K562 (cell line): ENCODE measurements around the gene PPP1CA. TPM values are rescaled to one million over a fixed set of nuclear protein-coding genes. Genes with fewer than 3 reads are reported as not detected.

Experiments
- ATAC-seq: fragments of 200-7000 bp; cut with Tn5 transposase; 3 replicates; pipeline ENCODE4 v1.9.1; 2020; ENCODE audit warnings: moderate library complexity
- BruUV-seq: library from RNA; stranded (reverse); fragments of 400-500 nt; replicated peaks from 2 replicates; lab custom pipeline; 2021; lab: Mats Ljungman, UMichigan
- CTCF ChIA-PET: fragments of 300-600 bp; formaldehyde crosslinking; extraction: SDS; loops from one replicate; lab custom pipeline; 2021; ENCODE audit warnings: low intra/inter-chr PET ratio; lab: Yijun Ruan, JAX
- POLR2A ChIA-PET: fragments of 300-600, 350-650 bp; sonication (Branson Sonifier 250); formaldehyde crosslinking; extraction: SDS; loops from one replicate; lab custom pipeline; 2021; ENCODE audit warnings: antibody characterized with exemption, inconsistent platforms; lab: Yijun Ruan, JAX
- DNase-seq, 4 experiments: peaks; one replicate each; pipeline versions ENCODE4 v3.0.0 to v3.0.0-alpha.2; 2011 to 2018; ENCODE audit warnings: low spot score in 3 of 4, mixed read lengths in 3 of 4; ENCODE audit errors: extremely low read depth in 1 of 4
- FAIRE-seq: peaks from 2 replicates; lab custom pipeline; 2011; peaks lifted over from hg19 to GRCh38; lab: Jason Lieb, UNC
- H2AFZ ChIP-seq: 2 replicates; pipeline ENCODE4 v1.6.0; 2011; ENCODE audit warnings: low read depth, low read length, control low read depth, inconsistent platforms
- H3K27ac ChIP-seq: fragments of 200-600 bp; 3 replicates; pipeline ENCODE4 v1.8.0; 2011; ENCODE audit warnings: low read depth, mild to moderate bottlenecking, control low read depth, inconsistent platforms, low read length, moderate library complexity, mixed read lengths; ENCODE audit errors: extremely low read depth
- H3K27me3 ChIP-seq, 2 experiments: fragments of 300-600 bp in 1 of 2; 2 replicates in 1 of 2; 3 replicates in 1 of 2; pipeline versions ENCODE4 v1.6.0 to v1.8.0; 2011; ENCODE audit warnings: inconsistent platforms in 2 of 2, low read length in 2 of 2, mild to moderate bottlenecking in 1 of 2, mixed read lengths in 1 of 2, moderate library complexity in 1 of 2; ENCODE audit not compliant: control insufficient read depth in 2 of 2, insufficient read depth in 2 of 2
- H3K36me3 ChIP-seq: fragments of 300-600 bp; 3 replicates; pipeline ENCODE4 v1.8.0; 2011; ENCODE audit warnings: mild to moderate bottlenecking, low read length, inconsistent platforms; ENCODE audit not compliant: control insufficient read depth, insufficient read depth
- H3K4me1 ChIP-seq, 2 experiments: fragments of 200-600 bp in 1 of 2; replicated peaks in 1 of 2; 2 replicates in 1 of 2; 3 replicates in 1 of 2; pipeline versions ENCODE4 v1.5.1 to v1.8.0; 2011; ENCODE audit warnings: inconsistent platforms in 2 of 2, low read length in 2 of 2, mild to moderate bottlenecking in 1 of 2, mixed read lengths in 1 of 2, moderate library complexity in 1 of 2; ENCODE audit not compliant: control insufficient read depth in 2 of 2, insufficient read depth in 2 of 2
- H3K4me2 ChIP-seq: 2 replicates; pipeline ENCODE4 v1.6.1; 2011; ENCODE audit warnings: low read length, control low read depth, inconsistent platforms, mixed read lengths; ENCODE audit not compliant: insufficient read depth
- H3K4me3 ChIP-seq: fragments of 200-600 bp; sonication (generic), shearing (Covaris generic); 2 replicates; pipeline ENCODE4 v1.5.1; 2016; ENCODE audit warnings: control low read depth, inconsistent platforms
- H3K79me2 ChIP-seq: fragments of 200-600 bp; 3 replicates; pipeline ENCODE4 v1.8.0; 2011; ENCODE audit warnings: low read length, inconsistent platforms; ENCODE audit not compliant: control insufficient read depth, insufficient read depth
- H3K9ac ChIP-seq, 2 experiments: 2 replicates each; pipeline versions ENCODE4 v1.6.0 to v1.6.1; 2011; ENCODE audit warnings: low read depth in 2 of 2, low read length in 2 of 2, control low read depth in 1 of 2, inconsistent platforms in 1 of 2, mild to moderate bottlenecking in 1 of 2, mixed read lengths in 1 of 2; ENCODE audit not compliant: insufficient read depth in 1 of 2
- H3K9me1 ChIP-seq: one replicate; pipeline ENCODE4 v1.6.0; 2011; ENCODE audit warnings: inconsistent platforms, mild to moderate bottlenecking, low read length, moderate library complexity; ENCODE audit not compliant: control insufficient read depth, insufficient read depth
- H3K9me3 ChIP-seq: replicated peaks from 2 replicates; pipeline ENCODE4 v1.5.1; 2011; ENCODE audit warnings: low read depth, low read length, inconsistent platforms; ENCODE audit not compliant: control insufficient read depth, insufficient read depth
- H4K20me1 ChIP-seq: replicated peaks from 2 replicates; pipeline ENCODE4 v1.6.1; 2011; ENCODE audit warnings: low read length, inconsistent platforms, mixed read lengths; ENCODE audit not compliant: control insufficient read depth, insufficient read depth
- CREBBP ChIP-seq: IDR thresholded peaks from one replicate; pipeline ENCODE4 v1.6.1; 2012; ENCODE audit warnings: low read depth, mild to moderate bottlenecking, control low read depth, inconsistent platforms, low read length
- HDAC2 ChIP-seq: fragments of 450-650 bp; IDR thresholded peaks from 2 replicates; pipeline ENCODE4 v1.6.1; 2016; ENCODE audit warnings: mild to moderate bottlenecking
- JUN ChIP-seq, 2 experiments: sonication (generic) in 1 of 2; formaldehyde crosslinking in 1 of 2; IDR thresholded peaks; 2 replicates each; pipeline versions ENCODE4 v1.6.1 to v1.8.0; 2012 to 2022; ENCODE audit warnings: borderline replicate concordance in 2 of 2, mild to moderate bottlenecking in 2 of 2, improper control_type of control experiment in 1 of 2, low read depth in 1 of 2, low read length in 1 of 2, missing genetic modification reagents in 1 of 2
- MAFK ChIP-seq: IDR thresholded peaks from 2 replicates; pipeline ENCODE4 v1.6.1; 2011; ENCODE audit warnings: low read length, improper control_type of control experiment
- SETDB1 ChIP-seq: IDR thresholded peaks from one replicate; pipeline ENCODE4 v1.6.1; 2012; ENCODE audit warnings: low read length, control low read depth, inconsistent platforms
- U2AF1 ChIP-seq: fragments of 200-400 bp; formaldehyde crosslinking; optimal IDR thresholded peaks from 2 replicates; pipeline ENCODE3; 2017; ENCODE audit warnings: mild to moderate bottlenecking, low read depth, low read length, moderate library complexity
- U2AF2 ChIP-seq: fragments of 200-400 bp; formaldehyde crosslinking; optimal IDR thresholded peaks from 2 replicates; pipeline ENCODE3; 2017; ENCODE audit warnings: low read depth, mild to moderate bottlenecking, low read length
- ZEB2 ChIP-seq: fragments of 450-650 bp; IDR thresholded peaks from 2 replicates; pipeline ENCODE4 v1.6.1; 2016
- ZNF263 ChIP-seq: sonication (generic); formaldehyde crosslinking; IDR thresholded peaks from 2 replicates; pipeline ENCODE4 v1.8.0; 2022; ENCODE audit warnings: mild to moderate bottlenecking, missing genetic modification reagents, borderline replicate concordance
- WGBS: fragments of 100-300 bp; shearing (Covaris generic); methylation state at CpG from one replicate; pipeline ENCODE4 v1.1.6; 2016; ENCODE audit warnings: low coverage, mixed read lengths; ENCODE audit not compliant: insufficient coverage; ENCODE audit errors: missing lambda C conversion rate; 5-methylcytosine and 5-hydroxymethylcytosine counted together
- in situ Hi-C: fragments of 300-500 bp; cut with MboI; formaldehyde crosslinking; loops from 4 replicates; pipeline ENCODE4 v1.15.0; 2018; ENCODE audit warnings: inconsistent platforms, mixed read lengths
- intact Hi-C: fragments of 100-400 bp; cut with micrococcal nuclease; formaldehyde crosslinking; loops from 2 replicates; pipeline ENCODE4 v1.14.2; 2022
- polyA plus RNA-seq, 8 experiments: library from polyadenylated mRNA; depleted of rRNA in 4 of 8; stranded (reverse) in 5 of 8; unstranded in 3 of 8; fragments of >200 nt; fragmentation: Nextera tagmentation in 2 of 8; fragmentation: Illumina TruSeq in 1 of 8; extraction: Ambion mirVana in 2 of 8; extraction: Trizol in 1 of 8; gene quantifications; 2 replicates each; pipeline versions ENCODE4 v1.2.1 to v1.2.3, GENCODE V29; 2011 to 2014; ENCODE audit warnings: inconsistent platforms in 1 of 8, missing spikeins in 1 of 8
- total RNA-seq, 7 experiments: library from RNA; depleted of rRNA in 6 of 7; stranded (reverse); fragments of >200 nt in 6 of 7; fragmentation: Illumina TruSeq in 2 of 7; extraction: Trizol in 2 of 7; gene quantifications; 2 replicates each; pipeline versions ENCODE4 v1.2.1 to v1.2.3, GENCODE V29; 2011 to 2021; ENCODE audit warnings: low replicate concordance in 1 of 7
- TF ChIP-seq, protein P1 (sequence below): fragments of 250-450 bp; sonication (Bioruptor Pico); IDR thresholded peaks from 2 replicates; pipeline ENCODE4 v1.4.0; 2020; ENCODE audit warnings: mild to moderate bottlenecking
- TF ChIP-seq, protein P2 (sequence below): sonication (generic); formaldehyde crosslinking; IDR thresholded peaks from 2 replicates; pipeline ENCODE4 v1.8.1; 2022; ENCODE audit warnings: missing genetic modification reagents
- TF ChIP-seq, protein P3 (sequence below): fragments of 450-650 bp; IDR thresholded peaks from 2 replicates; pipeline ENCODE4 v1.6.1; 2018; ENCODE audit not compliant: partially characterized antibody
- TF ChIP-seq, protein P4 (sequence below): sonication (generic); formaldehyde crosslinking; IDR thresholded peaks from 2 replicates; pipeline ENCODE4 v1.8.1; 2023; ENCODE audit warnings: mild to moderate bottlenecking, missing genetic modification reagents

Gene PPP1CA
- total and polyA plus RNA-seq, 9 of the 15 experiments (the other 6 are each of a cell fraction or from before 2014, with no cell fraction given) = 18.2 to 242 (median 188) TPM

DNA sequence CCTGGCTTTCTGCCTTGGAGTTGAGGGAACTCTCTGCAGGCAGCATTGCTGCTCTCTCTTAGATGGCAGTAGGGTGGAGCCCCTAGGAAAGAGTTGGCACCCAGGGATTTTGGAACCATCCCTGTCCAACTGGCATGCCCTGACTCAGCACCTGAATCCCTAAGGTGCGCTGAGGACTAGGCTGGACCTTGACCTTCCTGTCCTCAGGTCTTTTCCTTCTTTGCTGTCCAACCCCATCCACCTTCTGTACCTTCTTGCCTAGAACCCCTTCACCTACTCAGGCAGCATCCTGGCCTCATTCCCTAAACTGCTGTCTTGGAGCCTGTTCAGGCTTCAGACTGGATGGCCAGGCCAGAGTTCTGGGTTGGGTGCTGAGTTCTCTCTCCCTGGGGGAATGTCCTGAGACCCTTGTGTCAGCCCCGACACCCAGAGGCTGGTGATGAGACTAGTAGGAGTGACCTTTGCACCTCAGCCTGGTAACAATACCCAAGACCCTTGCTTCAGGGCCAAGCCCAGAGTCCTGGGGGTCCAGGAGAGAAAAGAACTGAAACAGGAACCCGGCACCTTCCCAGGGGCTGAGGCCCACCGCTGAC lies 45.8 kb downstream of the PPP1CA start:
- Histone ChIP-seq H3K4me3 (no peak overlapping the region), H3K4me2 (no peak overlapping the region; the same call in 1 of the 2 replicates), H3K36me3 (peaks cover 4% of the 10 kb centered on the region; the same call in 1 of the 3 replicates), H3K79me2 (peaks cover 8% of the 10 kb centered on the region), H3K9ac (peak overlapping the region; percentile 80 to 87), H3K9me3 (no peaks in the 10 kb centered on the region), H3K4me1 (peaks cover 51 to 63% of the 10 kb centered on the region in 2 experiments), H2AFZ (no peak overlapping the region), H3K27me3 (no peaks in the 10 kb centered on the region), H3K27ac (peak overlapping the region; percentile 92), H4K20me1 (no peaks in the 10 kb centered on the region), H3K9me1 (no peaks in the 10 kb centered on the region)
- ATAC-seq (no peak), DNase-seq (peak in 1 of 4 experiments; percentile 1), FAIRE-seq (no peak)
- intact Hi-C loops = loop anchor here (5.0 kb wide), 1 partner anchor 151 kb away; the partner anchor contains the start of genes CDK2AP2 and PITPNM1
- in situ Hi-C loops = no loop called here
- 67% methylated on average over 4 of the region's 4 CpGs for WGBS
- no TSS peak for BruUV-seq
- ChIA-PET CTCF (interaction anchor here (1.6 to 3.7 kb wide), 3 partner anchors 18 to 26 kb away, joined by 6 to 41 read pairs (median 21); partner anchors contain the start of gene CLCF1), POLR2A (interaction anchor here (0.5 to 0.9 kb wide), 5 partner anchors 9 to 886 kb away, joined by 3 to 4 read pairs (median 3); no protein-coding TSS in a partner anchor)
- TF ChIP-seq ZEB2 (no peak), SETDB1 (no peak), JUN (IDR thresholded peaks at IDR 0.05; ENCODE audit: borderline replicate concordance, low read depth, low read length) (no peak), JUN (CRISPR knock-in tag; IDR thresholded peaks at IDR 0.05; ENCODE audit: borderline replicate concordance) (no peak), MAFK (no peak), U2AF2 (no peak), U2AF1 (no peak), ZNF263 (CRISPR knock-in tag) (no peak), HDAC2 (no peak), CREBBP (no peak)
- TF ChIP-seq, protein P1, sequence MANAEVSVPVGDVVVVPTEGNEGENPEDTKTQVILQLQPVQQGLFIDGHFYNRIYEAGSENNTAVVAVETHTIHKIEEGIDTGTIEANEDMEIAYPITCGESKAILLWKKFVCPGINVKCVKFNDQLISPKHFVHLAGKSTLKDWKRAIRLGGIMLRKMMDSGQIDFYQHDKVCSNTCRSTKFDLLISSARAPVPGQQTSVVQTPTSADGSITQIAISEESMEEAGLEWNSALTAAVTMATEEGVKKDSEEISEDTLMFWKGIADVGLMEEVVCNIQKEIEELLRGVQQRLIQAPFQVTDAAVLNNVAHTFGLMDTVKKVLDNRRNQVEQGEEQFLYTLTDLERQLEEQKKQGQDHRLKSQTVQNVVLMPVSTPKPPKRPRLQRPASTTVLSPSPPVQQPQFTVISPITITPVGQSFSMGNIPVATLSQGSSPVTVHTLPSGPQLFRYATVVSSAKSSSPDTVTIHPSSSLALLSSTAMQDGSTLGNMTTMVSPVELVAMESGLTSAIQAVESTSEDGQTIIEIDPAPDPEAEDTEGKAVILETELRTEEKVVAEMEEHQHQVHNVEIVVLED (CRISPR knock-in tag) = no peak
- TF ChIP-seq, protein P2, sequence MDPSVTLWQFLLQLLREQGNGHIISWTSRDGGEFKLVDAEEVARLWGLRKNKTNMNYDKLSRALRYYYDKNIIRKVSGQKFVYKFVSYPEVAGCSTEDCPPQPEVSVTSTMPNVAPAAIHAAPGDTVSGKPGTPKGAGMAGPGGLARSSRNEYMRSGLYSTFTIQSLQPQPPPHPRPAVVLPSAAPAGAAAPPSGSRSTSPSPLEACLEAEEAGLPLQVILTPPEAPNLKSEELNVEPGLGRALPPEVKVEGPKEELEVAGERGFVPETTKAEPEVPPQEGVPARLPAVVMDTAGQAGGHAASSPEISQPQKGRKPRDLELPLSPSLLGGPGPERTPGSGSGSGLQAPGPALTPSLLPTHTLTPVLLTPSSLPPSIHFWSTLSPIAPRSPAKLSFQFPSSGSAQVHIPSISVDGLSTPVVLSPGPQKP = no peak
- TF ChIP-seq, protein P3, sequence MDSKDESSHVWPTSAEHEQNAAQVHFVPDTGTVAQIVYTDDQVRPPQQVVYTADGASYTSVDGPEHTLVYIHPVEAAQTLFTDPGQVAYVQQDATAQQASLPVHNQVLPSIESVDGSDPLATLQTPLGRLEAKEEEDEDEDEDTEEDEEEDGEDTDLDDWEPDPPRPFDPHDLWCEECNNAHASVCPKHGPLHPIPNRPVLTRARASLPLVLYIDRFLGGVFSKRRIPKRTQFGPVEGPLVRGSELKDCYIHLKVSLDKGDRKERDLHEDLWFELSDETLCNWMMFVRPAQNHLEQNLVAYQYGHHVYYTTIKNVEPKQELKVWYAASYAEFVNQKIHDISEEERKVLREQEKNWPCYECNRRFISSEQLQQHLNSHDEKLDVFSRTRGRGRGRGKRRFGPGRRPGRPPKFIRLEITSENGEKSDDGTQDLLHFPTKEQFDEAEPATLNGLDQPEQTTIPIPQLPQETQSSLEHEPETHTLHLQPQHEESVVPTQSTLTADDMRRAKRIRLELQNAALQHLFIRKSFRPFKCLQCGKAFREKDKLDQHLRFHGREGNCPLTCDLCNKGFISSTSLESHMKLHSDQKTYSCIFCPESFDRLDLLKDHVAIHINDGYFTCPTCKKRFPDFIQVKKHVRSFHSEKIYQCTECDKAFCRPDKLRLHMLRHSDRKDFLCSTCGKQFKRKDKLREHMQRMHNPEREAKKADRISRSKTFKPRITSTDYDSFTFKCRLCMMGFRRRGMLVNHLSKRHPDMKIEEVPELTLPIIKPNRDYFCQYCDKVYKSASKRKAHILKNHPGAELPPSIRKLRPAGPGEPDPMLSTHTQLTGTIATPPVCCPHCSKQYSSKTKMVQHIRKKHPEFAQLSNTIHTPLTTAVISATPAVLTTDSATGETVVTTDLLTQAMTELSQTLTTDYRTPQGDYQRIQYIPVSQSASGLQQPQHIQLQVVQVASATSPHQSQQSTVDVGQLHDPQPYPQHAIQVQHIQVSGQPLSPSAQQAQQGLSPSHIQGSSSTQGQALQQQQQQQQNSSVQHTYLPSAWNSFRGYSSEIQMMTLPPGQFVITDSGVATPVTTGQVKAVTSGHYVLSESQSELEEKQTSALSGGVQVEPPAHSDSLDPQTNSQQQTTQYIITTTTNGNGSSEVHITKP = no peak
- TF ChIP-seq, protein P4, sequence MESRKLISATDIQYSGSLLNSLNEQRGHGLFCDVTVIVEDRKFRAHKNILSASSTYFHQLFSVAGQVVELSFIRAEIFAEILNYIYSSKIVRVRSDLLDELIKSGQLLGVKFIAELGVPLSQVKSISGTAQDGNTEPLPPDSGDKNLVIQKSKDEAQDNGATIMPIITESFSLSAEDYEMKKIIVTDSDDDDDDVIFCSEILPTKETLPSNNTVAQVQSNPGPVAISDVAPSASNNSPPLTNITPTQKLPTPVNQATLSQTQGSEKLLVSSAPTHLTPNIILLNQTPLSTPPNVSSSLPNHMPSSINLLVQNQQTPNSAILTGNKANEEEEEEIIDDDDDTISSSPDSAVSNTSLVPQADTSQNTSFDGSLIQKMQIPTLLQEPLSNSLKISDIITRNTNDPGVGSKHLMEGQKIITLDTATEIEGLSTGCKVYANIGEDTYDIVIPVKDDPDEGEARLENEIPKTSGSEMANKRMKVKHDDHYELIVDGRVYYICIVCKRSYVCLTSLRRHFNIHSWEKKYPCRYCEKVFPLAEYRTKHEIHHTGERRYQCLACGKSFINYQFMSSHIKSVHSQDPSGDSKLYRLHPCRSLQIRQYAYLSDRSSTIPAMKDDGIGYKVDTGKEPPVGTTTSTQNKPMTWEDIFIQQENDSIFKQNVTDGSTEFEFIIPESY = no peak
